Activated CD8-positive, alpha-beta memory T cell treated with anti-CD3 and anti-CD28 coated beads, Interleukin-2, amount 50 U/mL, for 24 hours (primary cell): ENCODE results near the gene HIPK3.

Source experiments
- DNase-seq: peaks from one replicate; pipeline ENCODE4 v3.0.0-alpha.2; 2020; ENCODE audit errors: extremely low read depth

HIPK3 gene

GRCh38 chr11:33390944-33391892 lies 134.0 kb downstream of the HIPK3 start:
- no peak for DNase-seq

GRCh38 chr11:33391893-33392251 lies 134.7 kb downstream of the HIPK3 start:
- DNase-seq, result no peak

- no peak for DNase-seq
These were observed 137.4 kb downstream of the HIPK3 start for GRCh38 chr11:33394431-33395109.

GRCh38 chr11:33396361-33396760 lies 139.2 kb downstream of the HIPK3 start:
- DNase-seq, result no peak

- no peak for DNase-seq
These were observed 142.2 kb downstream of the HIPK3 start for GRCh38 chr11:33399421-33399820.

- DNase-seq, result no peak
These were observed 144.9 kb downstream of the HIPK3 start for GRCh38 chr11:33402066-33402465.

- no peak for DNase-seq
These were observed 146.2 kb downstream of the HIPK3 start for GRCh38 chr11:33403344-33403743.

- no peak for DNase-seq
These were observed 148.8 kb downstream of the HIPK3 start for GRCh38 chr11:33405834-33406602.
